K562 (cell line): ENCODE measurements around the gene RAI1. TPM values are rescaled to one million over a fixed set of nuclear protein-coding genes. Genes with fewer than 3 reads are reported as not detected.
A peak's percentile ranks its signal among the peaks of the same experiment; 100 is the strongest.

ENCODE experiments used
- ASH1L ChIP-seq: fragments of 450-650 bp; IDR thresholded peaks from 2 replicates; pipeline ENCODE4 v1.6.1; 2018; ENCODE audit warnings: borderline replicate concordance, mild to moderate bottlenecking, low read depth; ENCODE audit not compliant: partially characterized antibody
- DPF2 ChIP-seq: fragments of 450-650 bp; IDR thresholded peaks from 2 replicates; pipeline ENCODE4 v1.6.1; 2016
- EP400 ChIP-seq: fragments of 450-650 bp; IDR thresholded peaks from 2 replicates; pipeline ENCODE4 v1.6.1; 2017; ENCODE audit warnings: antibody characterized with exemption, mild to moderate bottlenecking, moderate library complexity
- HCFC1 ChIP-seq: IDR thresholded peaks from 2 replicates; pipeline ENCODE4 v1.6.1; 2012; ENCODE audit warnings: low read depth, low read length, improper control_type of control experiment
- IFI16 ChIP-seq: fragments of 250-450 bp; sonication (Bioruptor Pico); IDR thresholded peaks from 2 replicates; pipeline ENCODE4 v2.1.2; 2022; ENCODE audit warnings: mild to moderate bottlenecking, inconsistent platforms
- KLF13 ChIP-seq: fragments of 450-650 bp; IDR thresholded peaks from 2 replicates; pipeline ENCODE4 v1.6.1; 2016; ENCODE audit warnings: missing genetic modification characterization, low read depth, mild to moderate bottlenecking, missing compliant biosample characterization, moderate library complexity, borderline replicate concordance
- MTA3 ChIP-seq: fragments of 450-650 bp; formaldehyde crosslinking; IDR thresholded peaks from 2 replicates; pipeline ENCODE4 v1.6.1; 2017; ENCODE audit warnings: mild to moderate bottlenecking, borderline replicate concordance
- MYC ChIP-seq, 2 experiments: fragments of 250-450 bp in 1 of 2; sonication (Bioruptor Pico) in 1 of 2; IDR thresholded peaks; 2 replicates each; pipeline versions ENCODE4 v1.5.1 to v1.6.1; 2012 to 2021; ENCODE audit warnings: low read depth in 2 of 2, borderline replicate concordance in 1 of 2, improper control_type of control experiment in 1 of 2, low read length in 1 of 2, mild to moderate bottlenecking in 1 of 2, moderate library complexity in 1 of 2
- NR2C1 ChIP-seq, 2 experiments: fragments of 450-650 bp; IDR thresholded peaks; 2 replicates each; pipeline ENCODE4 v1.6.1; 2017; ENCODE audit warnings: mild to moderate bottlenecking in 2 of 2, antibody characterized with exemption in 1 of 2, inconsistent platforms in 1 of 2, missing compliant biosample characterization in 1 of 2, missing genetic modification characterization in 1 of 2
- PRPF4 ChIP-seq: fragments of 200-400 bp; formaldehyde crosslinking; IDR thresholded peaks from one replicate; pipeline ENCODE4 v1.6.1; 2017; ENCODE audit warnings: low read length, low read depth, mild to moderate bottlenecking; ENCODE audit not compliant: insufficient read depth, poor library complexity, severe bottlenecking
- RREB1 ChIP-seq: fragments of 250-450 bp; sonication (Bioruptor Pico); IDR thresholded peaks from 2 replicates; pipeline ENCODE4 v1.4.0; 2020
- SREBF1 ChIP-seq: fragments of 150-350 bp; IDR thresholded peaks from 2 replicates; pipeline ENCODE4 v1.6.1; 2014; ENCODE audit warnings: antibody characterized with exemption, low read depth, low read length, borderline replicate concordance
- SRSF9 ChIP-seq: fragments of 200-400 bp; formaldehyde crosslinking; IDR thresholded peaks from 2 replicates; pipeline ENCODE4 v1.6.1; 2017; ENCODE audit warnings: low read depth, low read length, borderline replicate concordance
- YY1 ChIP-seq, 3 experiments: IDR thresholded peaks; 2 replicates each; pipeline ENCODE4 v1.6.1; 2011; ENCODE audit warnings: low read length in 2 of 3, mild to moderate bottlenecking in 2 of 3, moderate library complexity in 2 of 3, borderline replicate concordance in 1 of 3, control low read depth in 1 of 3, low read depth in 1 of 3; ENCODE audit not compliant: insufficient read depth in 3 of 3, insufficient replicate concordance in 2 of 3, control insufficient read depth in 1 of 3, insufficient read length in 1 of 3; ENCODE audit errors: extremely low read depth in 1 of 3
- ZNF584 ChIP-seq: fragments of 200-800 bp; sonication (Bioruptor generic); IDR thresholded peaks from 2 replicates; pipeline ENCODE4 v1.6.1; 2016; ENCODE audit warnings: low read depth, mild to moderate bottlenecking, missing genetic modification characterization, missing compliant biosample characterization
- polyA plus RNA-seq, 8 experiments: library from polyadenylated mRNA; depleted of rRNA in 4 of 8; stranded (reverse) in 5 of 8; unstranded in 3 of 8; fragments of >200 nt; fragmentation: Nextera tagmentation in 2 of 8; fragmentation: Illumina TruSeq in 1 of 8; extraction: Ambion mirVana in 2 of 8; extraction: Trizol in 1 of 8; gene quantifications; 2 replicates each; pipeline versions ENCODE4 v1.2.1 to v1.2.3, GENCODE V29; 2011 to 2014; ENCODE audit warnings: inconsistent platforms in 1 of 8, missing spikeins in 1 of 8
- total RNA-seq, 7 experiments: library from RNA; depleted of rRNA in 6 of 7; stranded (reverse); fragments of >200 nt in 6 of 7; fragmentation: Illumina TruSeq in 2 of 7; extraction: Trizol in 2 of 7; gene quantifications; 2 replicates each; pipeline versions ENCODE4 v1.2.1 to v1.2.3, GENCODE V29; 2011 to 2021; ENCODE audit warnings: low replicate concordance in 1 of 7
- TF ChIP-seq, protein P1 (sequence below): fragments of 250-450 bp; sonication (Bioruptor Pico); IDR thresholded peaks from 2 replicates; pipeline ENCODE4 v1.5.0; 2020; ENCODE audit warnings: mild to moderate bottlenecking
- TF ChIP-seq, protein P2 (sequence below): fragments of 250-450 bp; sonication (Bioruptor Pico); IDR thresholded peaks from 2 replicates; pipeline ENCODE4 v1.8.0; 2021; ENCODE audit warnings: mild to moderate bottlenecking, moderate library complexity

RAI1 gene
- total and polyA plus RNA-seq, 9 of the 15 experiments (the other 6 are each of a cell fraction or from before 2014, with no cell fraction given): 0.68 to 19.9 (median 5.5) TPM

GRCh38 chr17:17849845-17850373 is 168.7 kb downstream of the RAI1 start (continued):
- TF ChIP-seq RREB1 (CRISPR knock-in tag): peak; percentile 78; the same call in 1 of the 2 replicates
- TF ChIP-seq, protein P1, sequence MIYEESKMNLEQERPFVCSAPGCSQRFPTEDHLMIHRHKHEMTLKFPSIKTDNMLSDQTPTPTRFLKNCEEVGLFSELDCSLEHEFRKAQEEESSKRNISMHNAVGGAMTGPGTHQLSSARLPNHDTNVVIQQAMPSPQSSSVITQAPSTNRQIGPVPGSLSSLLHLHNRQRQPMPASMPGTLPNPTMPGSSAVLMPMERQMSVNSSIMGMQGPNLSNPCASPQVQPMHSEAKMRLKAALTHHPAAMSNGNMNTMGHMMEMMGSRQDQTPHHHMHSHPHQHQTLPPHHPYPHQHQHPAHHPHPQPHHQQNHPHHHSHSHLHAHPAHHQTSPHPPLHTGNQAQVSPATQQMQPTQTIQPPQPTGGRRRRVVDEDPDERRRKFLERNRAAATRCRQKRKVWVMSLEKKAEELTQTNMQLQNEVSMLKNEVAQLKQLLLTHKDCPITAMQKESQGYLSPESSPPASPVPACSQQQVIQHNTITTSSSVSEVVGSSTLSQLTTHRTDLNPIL (CRISPR knock-in tag): 0 out of 2 replicates have a peak, but pooled peaks have one; percentile 49
- TF ChIP-seq NR2C1 (IDR thresholded peaks at IDR 0.05): no peak
- peak; percentile 81 for TF ChIP-seq NR2C1 (tag; IDR thresholded peaks at IDR 0.05)
- TF ChIP-seq, protein P2, sequence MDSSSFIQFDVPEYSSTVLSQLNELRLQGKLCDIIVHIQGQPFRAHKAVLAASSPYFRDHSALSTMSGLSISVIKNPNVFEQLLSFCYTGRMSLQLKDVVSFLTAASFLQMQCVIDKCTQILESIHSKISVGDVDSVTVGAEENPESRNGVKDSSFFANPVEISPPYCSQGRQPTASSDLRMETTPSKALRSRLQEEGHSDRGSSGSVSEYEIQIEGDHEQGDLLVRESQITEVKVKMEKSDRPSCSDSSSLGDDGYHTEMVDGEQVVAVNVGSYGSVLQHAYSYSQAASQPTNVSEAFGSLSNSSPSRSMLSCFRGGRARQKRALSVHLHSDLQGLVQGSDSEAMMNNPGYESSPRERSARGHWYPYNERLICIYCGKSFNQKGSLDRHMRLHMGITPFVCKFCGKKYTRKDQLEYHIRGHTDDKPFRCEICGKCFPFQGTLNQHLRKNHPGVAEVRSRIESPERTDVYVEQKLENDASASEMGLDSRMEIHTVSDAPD (CRISPR knock-in tag): 0 out of 2 replicates have a peak, but pooled peaks have one; percentile 38
- peak; percentile 70 for TF ChIP-seq DPF2
- peak; percentile 60 for TF ChIP-seq EP400
- TF ChIP-seq ASH1L: no peak
- TF ChIP-seq YY1 (IDR thresholded peaks at IDR 0.05; ENCODE audit: borderline replicate concordance in 1 of 3, control insufficient read depth in 1 of 3, extremely low read depth in 1 of 3, insufficient read depth in 3 of 3, insufficient read length in 1 of 3, insufficient replicate concordance in 2 of 3, low read depth in 1 of 3, low read length in 2 of 3): peak in 1 of 3 experiments; percentile 60
- TF ChIP-seq MTA3: no peak
- peak; percentile 59; the same call in 1 of the 2 replicates for TF ChIP-seq KLF13 (tag)
- TF ChIP-seq IFI16 (CRISPR knock-in tag): no peak
- peak; percentile 11; the same call in 1 of the 2 replicates for TF ChIP-seq MYC (IDR thresholded peaks at IDR 0.05; ENCODE audit: low read depth, low read length)
- peak; percentile 34; the same call in 1 of the 2 replicates for TF ChIP-seq MYC (CRISPR knock-in tag; IDR thresholded peaks at IDR 0.05; ENCODE audit: borderline replicate concordance, low read depth)
- TF ChIP-seq PRPF4: no peak
- TF ChIP-seq SREBF1: no peak
- TF ChIP-seq HCFC1: peak; percentile 63
- TF ChIP-seq ZNF584: peak; percentile 86
- no peak for TF ChIP-seq SRSF9
